GM21825 (cell line): ENCODE measurements around the gene HDAC9.

Experiments used
- ATAC-seq: cut with Tn5 transposase; IDR thresholded peaks from one replicate; pipeline ENCODE4 v1.9.1; 2021; ENCODE audit warnings: mild to moderate bottlenecking, moderate library complexity; ENCODE audit not compliant: unreplicated experiment

HDAC9 gene

GRCh38 chr7:18552943-18553604, 57.5 kb downstream of the HDAC9 start:
- no peak for ATAC-seq

- no peak for ATAC-seq
These were observed 58.1 kb downstream of the HDAC9 start for GRCh38 chr7:18553605-18554003.

- no peak for ATAC-seq
These were observed 59.6 kb downstream of the HDAC9 start for GRCh38 chr7:18555120-18555519.

GRCh38 chr7:18555968-18556367, 60.4 kb downstream of the HDAC9 start:
- ATAC-seq, result no peak

- no peak for ATAC-seq
These were observed 63.0 kb downstream of the HDAC9 start for GRCh38 chr7:18558503-18558902.

GRCh38 chr7:18558910-18559309, 63.4 kb downstream of the HDAC9 start:
- ATAC-seq, result no peak

GRCh38 chr7:18559756-18560155, 64.2 kb downstream of the HDAC9 start:
- no peak for ATAC-seq

- no peak for ATAC-seq
These were observed 69.2 kb downstream of the HDAC9 start for GRCh38 chr7:18564779-18565178.

- no peak for ATAC-seq
These were observed 69.8 kb downstream of the HDAC9 start for GRCh38 chr7:18565337-18565736.

- no peak for ATAC-seq
These were observed 70.7 kb downstream of the HDAC9 start for GRCh38 chr7:18566205-18566604.

- peak; percentile 99 for ATAC-seq
These were observed 71.3 kb downstream of the HDAC9 start for GRCh38 chr7:18566829-18567228.

- no peak for ATAC-seq
These were observed 74.9 kb downstream of the HDAC9 start for GRCh38 chr7:18570441-18570840.

GRCh38 chr7:18570890-18571478, 75.4 kb downstream of the HDAC9 start:
- no peak for ATAC-seq

- no peak for ATAC-seq
These were observed 76.6 kb downstream of the HDAC9 start for GRCh38 chr7:18572154-18572553.

- no peak for ATAC-seq
These were observed 77.3 kb downstream of the HDAC9 start for GRCh38 chr7:18572885-18573284.

GRCh38 chr7:18573410-18574234, 78.1 kb downstream of the HDAC9 start:
- ATAC-seq, result no peak

GRCh38 chr7:18574235-18574540, 78.6 kb downstream of the HDAC9 start:
- ATAC-seq, result no peak

- ATAC-seq, result no peak
These were observed 79.1 kb downstream of the HDAC9 start for GRCh38 chr7:18574676-18575075.

- ATAC-seq, result no peak
These were observed 80.3 kb downstream of the HDAC9 start for GRCh38 chr7:18575622-18576572.

- no peak for ATAC-seq
These were observed 81.7 kb downstream of the HDAC9 start for GRCh38 chr7:18577096-18577771.

GRCh38 chr7:18579698-18580097, 84.1 kb downstream of the HDAC9 start:
- no peak for ATAC-seq
